Suprapubic skin (tissue), 4 donors: ENCODE data around the gene NUP153.

Experiments
- EP300 ChIP-seq: sonication (generic); formaldehyde crosslinking; IDR thresholded peaks from one replicate; pipeline ENCODE4 v1.6.1; 2017; ENCODE audit warnings: antibody characterized with exemption
- POLR2A ChIP-seq, 2 donors: fragments of 450-650 bp; IDR thresholded peaks; one replicate each; pipeline ENCODE4 v1.6.1; 2017; ENCODE audit warnings: antibody characterized with exemption in 2 of 2, mild to moderate bottlenecking in 2 of 2, moderate library complexity in 2 of 2
- POLR2AphosphoS5 ChIP-seq, 3 donors: sonication (generic); formaldehyde crosslinking; IDR thresholded peaks; one replicate each; pipeline ENCODE4 v1.6.1; 2017; ENCODE audit warnings: antibody characterized with exemption in 3 of 3
- TF ChIP-seq, protein P1 (sequence below), 2 donors: fragments of 200-600 bp in 1 of 2; fragments of 450-650 bp in 1 of 2; sonication (generic) in 1 of 2; IDR thresholded peaks; one replicate each; pipeline ENCODE4 v1.5.1; 2016 to 2019; ENCODE audit warnings: antibody characterized with exemption in 2 of 2, mild to moderate bottlenecking in 1 of 2, moderate library complexity in 1 of 2

DNA sequence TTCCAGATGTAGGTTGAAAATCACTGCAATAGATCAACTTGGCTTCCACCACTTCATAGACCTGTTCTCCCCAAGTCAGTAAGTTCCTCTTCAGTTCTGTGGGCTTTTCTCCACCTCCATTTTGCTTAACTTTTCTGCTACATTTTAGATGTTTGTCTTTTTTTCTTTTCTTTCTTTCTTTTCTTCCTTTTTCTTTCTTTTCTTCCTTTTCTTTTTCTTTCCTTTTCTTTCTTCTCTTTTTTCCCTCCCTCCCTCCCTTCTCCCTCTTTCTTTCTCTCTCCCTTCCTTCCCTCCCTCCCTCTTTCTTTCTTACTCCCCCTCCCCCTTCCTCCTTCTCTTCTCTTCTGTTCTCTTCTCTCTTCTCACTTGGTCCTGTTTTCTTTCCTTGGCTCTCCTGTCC is 113.5 kb downstream of the NUP153 start:
- no peak for TF ChIP-seq POLR2A (IDR thresholded peaks at IDR 0.05)
- no peak for TF ChIP-seq POLR2AphosphoS5 (IDR thresholded peaks at IDR 0.05)
- no peak for TF ChIP-seq EP300
- TF ChIP-seq, protein P1, sequence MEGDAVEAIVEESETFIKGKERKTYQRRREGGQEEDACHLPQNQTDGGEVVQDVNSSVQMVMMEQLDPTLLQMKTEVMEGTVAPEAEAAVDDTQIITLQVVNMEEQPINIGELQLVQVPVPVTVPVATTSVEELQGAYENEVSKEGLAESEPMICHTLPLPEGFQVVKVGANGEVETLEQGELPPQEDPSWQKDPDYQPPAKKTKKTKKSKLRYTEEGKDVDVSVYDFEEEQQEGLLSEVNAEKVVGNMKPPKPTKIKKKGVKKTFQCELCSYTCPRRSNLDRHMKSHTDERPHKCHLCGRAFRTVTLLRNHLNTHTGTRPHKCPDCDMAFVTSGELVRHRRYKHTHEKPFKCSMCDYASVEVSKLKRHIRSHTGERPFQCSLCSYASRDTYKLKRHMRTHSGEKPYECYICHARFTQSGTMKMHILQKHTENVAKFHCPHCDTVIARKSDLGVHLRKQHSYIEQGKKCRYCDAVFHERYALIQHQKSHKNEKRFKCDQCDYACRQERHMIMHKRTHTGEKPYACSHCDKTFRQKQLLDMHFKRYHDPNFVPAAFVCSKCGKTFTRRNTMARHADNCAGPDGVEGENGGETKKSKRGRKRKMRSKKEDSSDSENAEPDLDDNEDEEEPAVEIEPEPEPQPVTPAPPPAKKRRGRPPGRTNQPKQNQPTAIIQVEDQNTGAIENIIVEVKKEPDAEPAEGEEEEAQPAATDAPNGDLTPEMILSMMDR (IDR thresholded peaks at IDR 0.05) = no peak
